RWPE1 (cell line): ENCODE results near the gene GLRX3.
"Not testable (repeated sequence)": the region's sequence is repeated elsewhere in the genome, so short reads cannot be mapped to it uniquely, and the experiment has no call there.

ENCODE experiments used
- CTCF ChIA-PET: fragments of 350-600 bp; sonication (Branson Sonifier 250); formaldehyde crosslinking; extraction: SDS; loops from one replicate; lab custom pipeline; 2021; lab: Yijun Ruan, JAX
- POLR2A ChIA-PET: fragments of 400-600 bp; formaldehyde crosslinking; extraction: SDS; loops from one replicate; lab custom pipeline; 2020; ENCODE audit warnings: antibody characterized with exemption; ENCODE audit not compliant: low non-redundant PET; lab: Yijun Ruan, JAX
- DNase-seq: peaks from one replicate; pipeline ENCODE4 v3.0.0; 2012; ENCODE audit warnings: low spot score
- H3K27ac ChIP-seq: fragments of 450-650 bp; 2 replicates; pipeline ENCODE4 v1.5.1; 2017
- CTCF ChIP-seq: fragments of 450-650 bp; conservative IDR thresholded peaks from 2 replicates; pipeline ENCODE4 v1.5.1; 2017; ENCODE audit warnings: low read depth, mild to moderate bottlenecking

GLRX3 gene

GRCh38 chr10:130110246-130111112 is 25.7 kb upstream of the GLRX3 start, which contains the start of gene C10orf143:
Gene C10orf143 (minus strand): TSS chr10:130110830. CDS start chr10:130110772, 58 bp downstream.
- peak within 1 kb of the TSS; percentile 88 for H3K27ac ChIP-seq
- peak; percentile 98 for DNase-seq
- ChIA-PET CTCF (interaction anchor here (0.5 to 2.2 kb wide), 25 partner anchors 17 to 1892 kb away, joined by 3 to 8 read pairs (median 3); partner anchors contain the start of gene GLRX3), POLR2A (interaction anchor here (0.6 to 2.5 kb wide), 7 partner anchors 17 to 1746 kb away, joined by 3 to 42 read pairs (median 4); partner anchors contain the start of gene GLRX3)
- no peak for TF ChIP-seq CTCF

- DNase-seq, result peak; percentile 99
- H3K27ac ChIP-seq, result peak overlapping the region; percentile 88
- TF ChIP-seq CTCF, result no peak
- ChIA-PET POLR2A (interaction anchor here (2.0 to 2.5 kb wide), 2 partner anchors 19 to 26 kb away, joined by 4 to 42 read pairs; partner anchors contain the start of gene GLRX3), CTCF (interaction anchor here (0.5 to 2.2 kb wide), 10 partner anchors 12 to 491 kb away, joined by 3 to 8 read pairs (median 3); partner anchors contain the start of gene GLRX3)
Measured at GRCh38 chr10:130111113-130111851, 24.9 kb upstream of the GLRX3 start.

DNA sequence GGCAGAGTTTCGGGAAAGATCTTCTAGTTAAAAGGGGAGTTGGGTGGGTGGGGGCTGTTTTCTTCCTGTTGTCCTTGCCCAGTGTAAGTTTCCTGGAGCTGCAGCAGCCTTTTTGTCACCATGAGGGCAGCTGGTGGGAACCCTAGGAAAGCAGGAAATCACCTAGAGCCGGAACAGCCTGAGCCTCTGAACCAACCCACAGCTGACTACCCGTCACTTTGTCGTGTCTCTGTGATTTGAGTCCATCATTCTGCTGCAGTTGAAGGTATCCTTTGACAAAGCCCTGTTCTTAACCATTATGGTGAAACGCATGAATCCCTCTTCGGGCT is 24.4 kb upstream of the GLRX3 start:
- POLR2A ChIA-PET, result interaction anchor here (2.0 to 2.5 kb wide), 2 partner anchors 19 to 25 kb away, joined by 4 to 42 read pairs; partner anchors contain the start of gene GLRX3
- no peak for DNase-seq
- peak overlapping the region; percentile 88 for H3K27ac ChIP-seq

GRCh38 chr10:130112821-130113220 is 23.4 kb upstream of the GLRX3 start:
- ChIA-PET POLR2A (no interaction called here), CTCF (no interaction called here)
- DNase-seq, result no peak
- TF ChIP-seq CTCF, result no peak
- no peak overlapping the region for H3K27ac ChIP-seq

More for the DNA sequence above, 24.4 kb upstream of the GLRX3 start:
- CTCF ChIA-PET, result interaction anchor here (0.7 to 2.2 kb wide), 5 partner anchors 12 to 491 kb away, joined by 3 to 8 read pairs (median 4); partner anchors contain the start of gene GLRX3
- no peak for TF ChIP-seq CTCF

- POLR2A ChIA-PET, H3K27ac ChIP-seq, DNase-seq: not testable (repeated sequence)
- CTCF ChIA-PET, result interaction anchor here (2.3 kb wide), 1 partner anchor 10 kb away, joined by 10 read pairs; no protein-coding TSS in a partner anchor
Measured at GRCh38 chr10:130116942-130117341, 19.2 kb upstream of the GLRX3 start.

DNA sequence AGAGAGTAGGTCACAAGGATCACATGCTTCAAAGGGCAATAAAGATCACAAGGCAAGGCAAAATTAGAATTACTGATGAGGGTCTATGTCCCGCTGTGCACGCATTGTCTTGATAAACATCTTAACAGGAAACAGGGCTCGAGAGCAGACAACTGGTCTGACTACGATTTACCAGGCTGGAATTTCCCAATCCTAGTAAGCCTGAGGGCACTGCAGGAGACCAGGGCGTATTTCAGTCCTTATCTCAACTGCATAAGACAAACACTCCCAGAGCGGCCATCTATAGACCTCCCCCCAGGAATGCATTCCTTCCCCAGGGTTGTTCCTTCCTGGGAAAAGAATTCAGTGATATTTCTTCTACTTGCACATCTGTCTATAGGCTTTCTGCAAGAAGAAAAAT is 18.7 kb upstream of the GLRX3 start:
- H3K27ac ChIP-seq, POLR2A ChIA-PET, DNase-seq, CTCF ChIA-PET: not testable (repeated sequence)

DNA sequence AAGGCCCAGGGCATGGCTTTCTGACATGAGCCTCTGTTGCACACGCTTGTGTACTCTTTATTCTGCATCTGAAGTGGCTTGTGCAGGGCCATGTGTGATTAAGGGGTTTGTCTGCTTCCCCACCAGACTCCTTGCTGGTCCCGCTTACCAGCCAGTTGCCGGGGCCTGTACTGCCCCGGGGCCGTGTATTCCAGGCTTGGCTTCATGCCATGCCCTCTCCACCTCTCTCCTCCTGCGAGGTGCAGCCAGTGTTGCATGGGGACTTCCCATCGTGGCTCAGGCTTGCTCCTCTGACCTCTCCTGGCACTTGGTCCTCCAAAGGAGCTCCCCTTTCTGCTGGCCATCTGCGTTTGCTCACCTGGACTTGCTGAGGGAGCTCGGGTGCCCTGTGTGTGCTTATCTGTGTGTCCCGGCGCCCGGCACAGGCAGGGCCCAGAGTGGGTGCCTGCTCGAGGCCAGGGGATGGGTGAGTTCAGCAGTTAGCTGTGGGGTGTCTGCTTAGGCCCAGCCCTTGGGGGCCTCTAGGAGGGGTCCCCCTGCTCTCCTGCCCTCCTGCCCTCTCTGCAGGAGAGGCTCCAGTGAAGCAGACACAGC is 14.6 kb upstream of the GLRX3 start:
- no peak for DNase-seq
- TF ChIP-seq CTCF, result no peak
- ChIA-PET CTCF (no interaction called here), POLR2A (no interaction called here)
- no peak overlapping the region for H3K27ac ChIP-seq
